Ovary (tissue), 9 donors: Measurements from ENCODE around the gene ACSM3. TPM values are rescaled to one million over a fixed set of nuclear protein-coding genes. Genes with fewer than 3 reads are reported as not detected.
"Not testable (repeated sequence)": the region's sequence is repeated elsewhere in the genome, so short reads cannot be mapped to it uniquely, and the experiment has no call there.

ENCODE experiments used
- DNase-seq, 5 donors: peaks; one replicate each; pipeline ENCODE4 v3.0.0-alpha.2; 2019 to 2020
- H3K27ac ChIP-seq, 2 donors: fragments of 200-600 bp; one replicate each; pipeline versions ENCODE4 v1.5.1 to v1.8.0; 2019 to 2022
- H3K27me3 ChIP-seq: fragments of 200-600 bp; one replicate; pipeline ENCODE4 v1.8.0; 2022
- H3K36me3 ChIP-seq: fragments of 200-600 bp; sonication (generic); one replicate; pipeline ENCODE4 v1.5.1; 2019
- H3K4me1 ChIP-seq: one replicate; pipeline ENCODE4 v1.8.1; 2013; ENCODE audit warnings: mild to moderate bottlenecking, moderate library complexity; ENCODE audit not compliant: insufficient read depth
- H3K4me3 ChIP-seq: fragments of 200-600 bp; sonication (generic); one replicate; pipeline ENCODE4 v1.5.1; 2017
- H3K9me3 ChIP-seq, 2 donors: fragments of 200-600 bp in 1 of 2; sonication (generic) in 1 of 2; one replicate each; pipeline versions ENCODE4 v1.5.1 to v1.8.1; 2013 to 2019; ENCODE audit warnings: mild to moderate bottlenecking in 1 of 2, moderate library complexity in 1 of 2
- EP300 ChIP-seq: sonication (generic); formaldehyde crosslinking; IDR thresholded peaks from one replicate; pipeline ENCODE4 v1.6.1; 2017; ENCODE audit warnings: antibody characterized with exemption
- POLR2A ChIP-seq: fragments of 450-650 bp; IDR thresholded peaks from one replicate; pipeline ENCODE4 v1.6.1; 2017; ENCODE audit warnings: antibody characterized with exemption, mild to moderate bottlenecking, moderate library complexity
- WGBS, 3 donors: extraction: QIAGEN DNeasy Blood & Tissue Kit in 1 of 3; methylation state at CpG; one replicate each; pipeline versions ENCODE4 v1.1.5 to v1.1.7; 2013 to 2017; 5-methylcytosine and 5-hydroxymethylcytosine counted together
- intact Hi-C, 4 donors: fragments of 100-400 bp; cut with DNase I; formaldehyde crosslinking; loops; one replicate each; pipeline versions ENCODE4 v1.11.0 to v1.15.1; 2022 to 2023
- polyA plus RNA-seq, 2 donors: library from polyadenylated mRNA; stranded (reverse); fragments of 200-250 nt in 1 of 2; fragments of 350-450 nt in 1 of 2; fragmentation: Illumina TruSeq in 1 of 2; extraction: RNeasy Lipid Tissue Mini Kit (QIAGEN cat#74804) in 1 of 2; gene quantifications; one replicate each; pipeline ENCODE4 v1.2.3, GENCODE V29; 2013 to 2014
- total RNA-seq, 7 donors: library from RNA; depleted of rRNA in 2 of 7; stranded (reverse); fragments of >200 nt in 2 of 7; fragmentation: NEBNext Ultra II Directional in 3 of 7; extraction: Animal tissue kit (Norgen Biotek cat#: 25700) in 3 of 7; gene quantifications; one replicate each; pipeline versions ENCODE4 v1.1.0 to v1.2.4, GENCODE V29; 2016 to 2023
- TF ChIP-seq, protein P1 (sequence below), 3 donors: fragments of 450-650 bp in 2 of 3; fragments of 200-600 bp in 1 of 3; IDR thresholded peaks; one replicate each; pipeline versions ENCODE4 v1.5.1 to v1.8.0; 2016 to 2022; ENCODE audit warnings: antibody characterized with exemption in 3 of 3, mild to moderate bottlenecking in 1 of 3
- donor health status: DM: no; HTN: no; CAD: no; lungs with moderate emphysema.
- donor health status: DM: no; HTN: no; CAD: no.
- donor health status: Bipolar disorder and iron deficiency.
- donor health status: DM: yes; HTN: yes; CAD: no.
- donor health status: DM: no; HTN: no; CAD: no.
- donor health status: DM: yes; HTN: yes; CAD: no.

ACSM3 gene
- total and polyA plus RNA-seq, 9 donors = 97.1 to 481 (median 248) TPM

DNA sequence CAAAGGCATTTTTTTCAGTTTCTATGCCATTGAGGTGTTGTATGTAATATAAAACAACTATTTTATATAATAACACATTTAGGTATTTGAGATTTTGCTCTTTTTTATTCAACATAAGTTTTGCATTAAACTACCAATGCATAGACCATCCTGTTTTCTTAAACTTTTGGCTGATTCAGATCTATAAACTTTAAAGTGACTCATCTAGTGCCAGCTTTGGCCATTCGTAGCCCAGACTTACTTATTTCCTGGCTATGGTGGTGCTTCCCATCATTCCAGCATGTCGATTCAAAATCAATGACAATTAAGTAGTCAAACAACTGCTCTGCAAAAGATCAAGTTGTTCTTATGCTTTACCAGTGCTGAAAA lies 39.4 kb downstream of the ACSM3 start:
- Histone ChIP-seq H3K36me3 (no peaks in the 10 kb centered on the region), H3K27me3 (no peaks in the 10 kb centered on the region), H3K27ac (no peak overlapping the region), H3K9me3 (no peaks in the 10 kb centered on the region), H3K4me1 (peaks cover 1% of the 10 kb centered on the region), H3K4me3 (no peak overlapping the region)
- TF ChIP-seq, protein P1, sequence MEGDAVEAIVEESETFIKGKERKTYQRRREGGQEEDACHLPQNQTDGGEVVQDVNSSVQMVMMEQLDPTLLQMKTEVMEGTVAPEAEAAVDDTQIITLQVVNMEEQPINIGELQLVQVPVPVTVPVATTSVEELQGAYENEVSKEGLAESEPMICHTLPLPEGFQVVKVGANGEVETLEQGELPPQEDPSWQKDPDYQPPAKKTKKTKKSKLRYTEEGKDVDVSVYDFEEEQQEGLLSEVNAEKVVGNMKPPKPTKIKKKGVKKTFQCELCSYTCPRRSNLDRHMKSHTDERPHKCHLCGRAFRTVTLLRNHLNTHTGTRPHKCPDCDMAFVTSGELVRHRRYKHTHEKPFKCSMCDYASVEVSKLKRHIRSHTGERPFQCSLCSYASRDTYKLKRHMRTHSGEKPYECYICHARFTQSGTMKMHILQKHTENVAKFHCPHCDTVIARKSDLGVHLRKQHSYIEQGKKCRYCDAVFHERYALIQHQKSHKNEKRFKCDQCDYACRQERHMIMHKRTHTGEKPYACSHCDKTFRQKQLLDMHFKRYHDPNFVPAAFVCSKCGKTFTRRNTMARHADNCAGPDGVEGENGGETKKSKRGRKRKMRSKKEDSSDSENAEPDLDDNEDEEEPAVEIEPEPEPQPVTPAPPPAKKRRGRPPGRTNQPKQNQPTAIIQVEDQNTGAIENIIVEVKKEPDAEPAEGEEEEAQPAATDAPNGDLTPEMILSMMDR (IDR thresholded peaks at IDR 0.05) = no peak
- TF ChIP-seq POLR2A = no peak
- no peak for TF ChIP-seq EP300
- 91 to 94% (median 92%) methylated on average over 2 of the region's 2 CpGs for WGBS, 3 donors
- DNase-seq = no peak
- intact Hi-C loops = no loop called here

GRCh38 chr16:20803561-20804214 lies 39.9 kb downstream of the ACSM3 start:
- TF ChIP-seq POLR2A (no peak), EP300 (no peak)
- TF ChIP-seq, protein P1 (IDR thresholded peaks at IDR 0.05) = no peak
- DNase-seq = no peak
- Histone ChIP-seq H3K4me1 (peaks cover 1% of the 10 kb centered on the region), H3K4me3 (no peak overlapping the region), H3K27ac (no peak overlapping the region), H3K9me3 (no peaks in the 10 kb centered on the region), H3K36me3 (no peaks in the 10 kb centered on the region), H3K27me3 (no peaks in the 10 kb centered on the region)
- 84 to 89% (median 86%) methylated on average over 7 of the region's 7 CpGs for WGBS, 3 donors
- intact Hi-C loops = no loop called here

DNA sequence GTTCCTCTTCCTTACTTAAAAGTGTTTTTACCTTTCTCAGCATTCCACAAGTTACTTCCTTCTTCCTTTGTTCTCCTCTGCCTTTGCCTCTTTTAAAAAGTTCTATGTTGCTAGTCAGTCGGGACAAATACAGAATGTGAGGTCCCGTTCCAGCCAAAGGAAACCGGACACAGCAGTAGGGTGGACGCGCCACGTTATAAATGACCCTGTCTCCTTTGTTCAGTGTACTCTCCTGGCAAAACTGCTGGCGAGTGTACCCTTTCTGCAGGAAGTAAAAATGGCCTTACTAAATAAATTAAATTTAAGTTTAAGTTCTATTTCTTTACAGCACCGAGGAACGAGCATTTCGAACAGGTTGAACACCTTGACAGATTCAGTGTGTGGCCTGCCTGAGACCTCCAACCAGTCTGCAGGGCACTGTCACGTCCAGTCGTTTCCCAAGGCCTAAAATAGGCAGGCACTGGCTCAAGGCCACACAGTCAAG lies 41.9 kb downstream of the ACSM3 start:
- peak overlapping the region in 1 of 2 donors; percentile 69 for H3K27ac ChIP-seq
- H3K4me3 ChIP-seq = peak overlapping the region; percentile 85
- H3K36me3 ChIP-seq, H3K4me1 ChIP-seq, H3K9me3 ChIP-seq, DNase-seq, H3K27me3 ChIP-seq, intact Hi-C loops: not testable (repeated sequence)
- 4 to 8% (median 7%) methylated on average over 12 of the region's 12 CpGs for WGBS, 3 donors

- H3K36me3 ChIP-seq = no peaks in the 10 kb centered on the region
- WGBS, 3 donors = 0 to 1% (median 0%) methylated on average over 71 to 74 of the region's 74 CpGs
- intact Hi-C loops = no loop called here
These were observed 42.6 kb downstream of the ACSM3 start, which contains the start of the genes ERI2 and REXO5 for GRCh38 chr16:20806168-20807050. TSS of gene ERI2 (minus strand) at chr16:20806472. CDS start at chr16:20806430, 42 bp downstream. TSS of gene REXO5 (plus strand) at chr16:20806527. CDS start at chr16:20806954, 427 bp downstream.

More at GRCh38 chr16:20806168-20807050, 42.6 kb downstream of the ACSM3 start, which contains the start of the genes ERI2 and REXO5:
- peak within 1 kb of the TSS; percentile 1 to 69 for H3K27ac ChIP-seq
- H3K9me3 ChIP-seq = no peaks in the 10 kb centered on the region
- no peaks in the 10 kb centered on the region for H3K27me3 ChIP-seq
- peak within 1 kb of the TSS; percentile 85 for H3K4me3 ChIP-seq
- TF ChIP-seq EP300 = no peak
- TF ChIP-seq, protein P1 (IDR thresholded peaks at IDR 0.05) = peak in 1 of 3 donors; percentile 20
- TF ChIP-seq POLR2A = no peak
- peaks cover 1% of the 10 kb centered on the region for H3K4me1 ChIP-seq
- DNase-seq = peak; percentile 83 to 92 (median 85)
